Retina (tissue), 1 donor: ENCODE results near the gene FXYD2.

ENCODE experiments used
- DNase-seq: peaks from one replicate; pipeline ENCODE4 v3.0.0-alpha.2; 2016

Gene FXYD2

DNA sequence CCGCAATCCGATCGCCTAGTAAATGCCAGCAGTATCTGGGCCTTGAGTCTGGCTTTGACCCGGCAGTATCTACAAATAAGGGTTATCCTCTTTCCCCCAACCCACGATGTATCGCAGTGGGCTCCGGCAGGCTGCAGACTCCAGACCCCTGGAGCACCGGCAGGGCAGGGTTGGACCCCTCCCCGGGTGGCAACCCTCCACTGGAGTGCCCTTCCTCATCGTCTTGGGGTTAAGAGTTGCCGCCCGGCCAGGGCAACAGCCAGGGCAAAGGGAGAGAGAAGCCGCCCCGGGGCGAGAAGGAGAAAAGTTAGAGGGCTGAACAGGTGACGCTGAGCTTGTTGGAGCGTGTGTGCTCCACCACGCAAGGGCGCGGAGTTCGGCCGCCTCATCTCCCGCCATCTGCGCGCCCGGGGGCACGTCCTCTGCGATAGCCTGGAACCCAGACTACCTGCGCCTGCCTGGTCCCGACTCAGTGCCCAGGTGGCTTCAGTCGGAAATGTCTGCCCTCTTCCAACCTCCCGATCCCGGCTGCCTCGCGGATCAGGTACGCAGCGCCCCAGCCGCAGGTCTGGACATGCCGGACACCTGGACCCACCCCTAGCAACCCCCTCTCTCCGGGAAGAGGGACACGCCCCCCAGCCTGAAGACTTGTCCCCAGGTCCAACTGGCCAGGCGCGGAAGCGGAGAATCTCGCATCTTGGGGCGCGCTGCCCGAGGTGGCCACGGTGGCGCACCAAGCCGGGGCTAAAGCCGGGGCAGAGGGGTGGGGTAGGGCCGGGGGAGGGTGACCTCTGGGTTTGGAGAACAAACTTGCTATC, 28.7 kb downstream of the FXYD2 start:
- peak; percentile 45 for DNase-seq

DNA sequence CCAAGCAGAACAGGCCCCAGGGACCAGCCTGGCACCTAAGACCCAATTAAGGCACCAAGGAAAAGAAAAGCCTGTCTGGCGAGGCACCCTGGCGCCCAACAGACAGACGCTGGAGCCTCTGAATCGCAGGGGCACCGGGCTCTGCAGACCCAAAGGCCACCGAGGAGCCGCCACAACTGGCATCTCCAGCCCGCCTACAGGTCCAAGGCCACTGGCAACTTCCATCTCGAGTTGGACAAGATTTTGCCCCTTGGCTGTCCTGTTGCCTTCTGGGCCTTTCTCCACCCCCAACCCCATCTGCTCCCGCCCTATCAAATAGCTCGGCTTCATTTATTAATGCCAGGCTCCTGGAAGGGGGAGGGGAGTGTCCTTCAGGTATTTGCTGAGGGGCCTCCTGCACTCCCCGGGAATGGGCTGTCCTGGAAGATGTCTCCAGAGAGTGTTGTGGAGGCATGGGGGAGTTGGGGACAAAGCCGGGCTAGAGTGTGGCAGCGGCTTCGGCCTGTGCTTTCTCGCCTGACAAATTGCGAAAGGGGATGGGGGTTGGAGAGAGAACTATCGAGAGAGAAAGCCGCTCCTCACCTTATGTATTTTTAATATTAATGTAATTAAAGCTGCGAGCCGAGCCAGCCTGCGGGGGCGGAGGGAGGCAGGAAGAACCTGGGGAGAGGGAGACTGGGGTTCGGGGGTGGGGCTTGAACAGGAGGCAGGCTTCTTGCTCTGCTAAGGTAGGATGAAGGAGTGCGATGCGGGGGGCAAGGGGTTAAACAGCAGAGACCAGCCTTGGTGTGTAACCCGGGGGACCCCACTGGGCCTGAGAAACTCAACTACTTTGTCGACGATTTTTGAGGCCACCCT, 29.5 kb downstream of the FXYD2 start:
- no peak for DNase-seq

DNA sequence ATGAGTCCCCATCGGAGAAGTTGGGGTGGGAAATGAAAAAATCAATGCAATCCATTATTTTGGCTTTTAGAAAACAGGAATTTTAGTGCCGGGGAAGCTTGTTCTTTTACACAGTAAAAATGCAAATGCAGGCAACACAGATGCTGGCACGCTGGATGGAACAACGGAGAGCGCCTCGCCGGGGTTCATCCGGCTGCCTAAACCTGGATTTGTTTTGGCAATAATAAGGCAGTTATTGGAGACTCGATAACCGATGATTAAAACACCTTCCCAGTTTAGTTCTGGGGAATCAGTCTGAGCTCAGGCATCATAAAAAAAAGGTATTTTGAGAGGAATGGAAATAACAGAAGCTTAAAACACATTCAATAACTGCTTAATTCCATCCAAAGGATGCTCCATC, 30.4 kb downstream of the FXYD2 start:
- no peak for DNase-seq

DNA sequence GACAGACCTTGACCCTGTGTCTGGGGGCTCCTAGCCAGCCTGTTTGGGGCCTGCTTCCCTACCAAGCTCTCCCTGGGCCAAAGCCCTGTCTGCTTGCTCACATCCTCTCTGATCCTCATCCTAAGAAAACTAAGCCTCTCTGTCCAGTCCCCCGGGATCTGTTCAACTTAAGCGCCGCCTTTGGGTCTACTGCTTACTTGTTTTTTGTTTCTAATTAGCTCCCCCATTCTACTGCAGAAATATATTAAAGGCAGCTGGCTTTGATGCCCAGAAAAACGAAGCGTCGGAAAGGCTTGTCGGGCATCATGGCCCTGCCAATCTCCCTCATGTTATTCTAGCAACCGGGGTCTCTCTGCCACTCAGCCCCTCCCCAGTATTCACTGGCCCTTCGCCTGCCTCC, 31.0 kb downstream of the FXYD2 start:
- no peak for DNase-seq

DNA sequence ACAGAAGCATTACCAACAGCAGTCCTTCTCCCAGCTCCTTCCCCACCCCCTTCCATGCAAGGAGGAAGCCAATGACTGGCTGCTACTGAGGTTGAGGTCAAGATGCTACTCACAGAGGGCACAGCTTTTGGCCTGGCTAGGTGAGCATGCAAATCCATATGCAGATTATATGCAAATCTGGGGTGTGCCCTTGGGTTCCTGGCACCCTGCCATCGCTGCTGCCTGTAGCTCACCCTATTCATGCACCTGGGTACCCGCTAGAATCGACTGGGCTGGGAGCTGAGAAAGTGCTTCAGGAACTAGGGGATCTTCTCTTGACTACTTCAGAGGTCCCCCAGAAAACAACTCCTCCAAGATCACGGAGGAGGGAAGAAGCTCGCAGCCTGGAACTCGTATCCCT, 31.6 kb downstream of the FXYD2 start:
- DNase-seq: no peak

DNA sequence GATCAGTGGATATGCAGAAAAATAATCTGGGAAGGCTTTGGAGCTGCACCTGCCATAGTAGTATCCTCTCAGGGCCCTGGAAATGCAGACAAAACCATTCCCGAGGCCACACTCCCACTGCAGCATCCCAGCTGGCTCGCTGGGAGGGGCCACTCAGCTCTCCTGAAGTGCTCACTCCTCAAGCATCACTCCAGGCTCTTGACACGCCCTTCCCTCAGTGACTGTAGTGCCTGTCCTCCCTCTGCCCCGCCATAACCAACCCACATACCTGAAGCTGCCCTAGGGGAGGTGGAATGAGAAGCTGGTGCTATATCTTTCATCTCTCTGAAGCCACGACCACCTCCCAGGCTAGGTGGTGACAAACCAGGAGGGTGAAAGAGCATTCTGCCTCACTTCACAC, 32.3 kb downstream of the FXYD2 start:
- DNase-seq: no peak

DNA sequence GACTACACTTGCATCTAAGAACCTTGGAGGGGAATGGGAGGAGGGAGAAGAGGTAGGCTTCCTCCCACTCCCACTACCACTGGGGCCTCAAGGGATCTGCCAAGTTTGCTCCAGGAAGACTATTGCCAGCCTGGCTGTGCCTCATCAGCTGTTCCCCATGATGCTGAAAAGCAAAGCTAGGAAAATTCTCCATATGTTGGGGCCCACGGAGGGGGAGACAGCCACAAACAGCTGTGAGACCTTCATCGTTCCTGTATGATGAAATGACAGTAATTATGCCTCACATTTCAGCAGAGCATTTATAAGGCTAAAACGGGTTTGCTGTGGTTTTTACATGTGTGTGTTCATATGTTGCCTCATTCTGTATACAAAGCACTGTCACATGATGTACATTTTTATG, 34.3 kb downstream of the FXYD2 start:
- DNase-seq: no peak

DNA sequence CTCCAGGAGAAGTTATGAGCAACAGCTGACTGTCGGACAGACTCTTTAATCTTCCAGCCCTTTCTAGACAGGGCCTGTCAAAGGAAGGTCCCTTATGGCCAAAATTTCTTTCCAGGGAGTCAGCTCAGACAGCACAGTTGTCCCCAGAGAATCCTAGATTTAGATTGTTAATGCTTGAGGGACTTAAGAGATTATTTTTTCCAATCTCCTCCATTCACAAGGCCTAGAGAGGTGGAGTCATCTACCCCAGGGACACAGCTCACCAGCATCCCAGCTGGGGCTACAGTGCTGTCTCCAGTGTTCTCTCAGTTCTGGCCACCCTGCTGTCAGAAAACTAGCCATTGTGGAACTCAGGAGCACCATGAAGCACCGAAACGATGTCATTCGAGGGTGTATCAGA, 35.3 kb downstream of the FXYD2 start:
- no peak for DNase-seq

DNA sequence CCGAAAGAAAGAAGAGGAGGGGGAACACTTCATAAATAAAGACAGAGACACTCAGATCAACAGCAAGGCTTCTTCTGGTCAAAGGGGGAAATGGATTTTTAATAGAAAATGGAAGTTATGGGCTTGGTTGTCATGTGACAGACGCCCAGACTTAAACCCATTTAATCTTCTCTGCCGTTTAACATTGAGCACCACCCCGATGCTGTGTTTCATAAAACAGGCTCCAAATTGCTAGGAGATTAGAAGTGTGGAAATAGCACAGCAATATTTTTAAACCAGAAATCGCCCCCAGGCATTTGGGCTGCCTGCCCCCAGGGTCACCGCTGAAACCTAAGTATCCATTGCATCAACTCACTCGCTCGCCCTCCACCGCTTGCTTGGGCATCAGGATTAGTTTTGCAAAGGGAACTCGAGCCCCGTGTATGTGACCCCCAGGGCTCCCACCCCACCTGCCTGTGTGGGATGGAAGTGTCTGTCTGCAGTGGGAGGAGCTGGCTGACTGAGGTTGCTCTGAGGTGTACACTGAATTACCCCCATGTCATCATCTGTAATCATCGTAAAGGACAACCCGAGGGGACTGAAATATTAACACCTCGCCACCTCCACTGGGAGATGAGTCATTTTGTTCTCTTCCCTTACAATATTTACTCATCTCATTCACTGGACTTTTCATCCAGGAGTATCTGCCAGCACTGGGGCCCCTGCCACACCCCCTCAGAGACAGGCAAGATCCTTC, 38.2 kb downstream of the FXYD2 start:
- DNase-seq: no peak

DNA sequence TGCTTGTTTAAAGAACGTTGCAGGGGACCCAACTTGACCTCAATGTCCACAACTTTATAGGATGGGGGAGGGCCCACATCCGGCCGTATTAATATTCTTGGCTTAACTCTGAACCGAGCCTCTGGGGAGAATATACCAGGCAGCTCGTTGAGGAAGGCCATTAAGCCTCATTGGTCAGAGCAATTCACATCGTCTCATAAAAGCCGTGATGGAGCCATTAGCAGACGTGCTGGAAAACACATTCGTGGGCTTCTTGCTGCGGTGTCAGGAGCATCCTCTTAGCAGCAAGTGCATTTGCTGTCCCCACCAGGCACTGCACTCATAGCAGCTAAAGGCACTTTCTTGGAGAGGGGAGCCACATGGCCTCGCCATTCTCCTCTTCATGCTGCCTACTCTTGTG, 42.4 kb downstream of the FXYD2 start:
- DNase-seq: peak; percentile 65

DNA sequence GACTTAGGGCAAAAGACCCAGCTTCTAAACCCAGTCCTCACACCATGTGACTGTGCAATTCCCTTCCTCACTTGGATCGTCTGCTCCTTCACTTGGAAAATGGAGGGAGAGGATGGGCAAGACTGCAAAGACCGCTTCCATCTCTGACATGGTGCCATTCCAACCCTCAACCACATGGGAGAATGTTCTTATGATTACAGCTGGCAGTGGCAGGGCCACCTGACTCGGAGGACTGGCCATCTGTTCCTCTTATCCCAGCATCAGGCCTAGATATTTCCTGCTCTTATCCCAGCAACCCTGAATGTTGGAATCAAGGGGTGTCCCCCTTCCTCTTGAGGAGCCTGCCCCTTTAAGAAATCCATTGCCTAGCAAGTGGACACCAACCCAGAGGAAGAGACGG, 42.9 kb downstream of the FXYD2 start:
- peak; percentile 42 for DNase-seq

DNA sequence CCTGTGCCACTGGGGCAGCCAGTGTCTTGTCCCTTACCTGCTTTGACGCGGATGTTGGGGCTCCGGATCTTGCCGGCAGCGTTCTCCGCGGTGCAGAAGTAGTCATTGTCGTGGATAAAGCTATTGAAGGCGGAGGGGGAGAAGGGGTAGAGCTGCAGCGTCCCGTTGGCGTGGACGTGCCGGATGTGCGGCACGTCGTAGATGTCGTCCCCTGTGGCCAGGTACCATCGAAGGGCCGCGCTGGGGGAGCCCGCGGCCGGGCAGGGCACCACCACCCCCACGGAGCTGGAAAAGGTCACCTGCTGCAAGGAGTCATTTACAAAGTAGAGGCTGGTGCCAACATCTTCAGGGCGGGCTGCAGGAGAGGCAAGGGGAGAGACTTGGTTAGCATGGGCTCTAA, 44.1 kb downstream of the FXYD2 start:
- no peak for DNase-seq

DNA sequence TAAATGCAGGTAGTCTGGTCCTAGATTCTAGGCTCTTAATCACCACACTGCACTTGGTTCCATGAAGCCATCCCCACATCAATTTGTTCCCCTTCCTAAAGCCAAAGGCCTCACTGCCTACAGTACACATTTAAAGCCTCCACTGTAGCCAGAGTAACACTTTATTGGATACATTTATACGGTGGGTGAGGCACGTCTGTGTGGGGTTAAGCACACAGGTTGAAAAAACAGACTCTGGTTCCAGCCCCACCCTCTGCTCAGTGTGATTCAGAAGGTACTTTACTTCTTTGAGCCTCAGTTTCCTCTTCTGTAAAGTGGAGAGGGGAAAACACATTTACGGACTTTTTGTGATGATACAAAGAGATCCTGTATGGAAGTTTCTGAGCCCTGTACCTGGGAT, 50.0 kb downstream of the FXYD2 start:
- DNase-seq: no peak

DNA sequence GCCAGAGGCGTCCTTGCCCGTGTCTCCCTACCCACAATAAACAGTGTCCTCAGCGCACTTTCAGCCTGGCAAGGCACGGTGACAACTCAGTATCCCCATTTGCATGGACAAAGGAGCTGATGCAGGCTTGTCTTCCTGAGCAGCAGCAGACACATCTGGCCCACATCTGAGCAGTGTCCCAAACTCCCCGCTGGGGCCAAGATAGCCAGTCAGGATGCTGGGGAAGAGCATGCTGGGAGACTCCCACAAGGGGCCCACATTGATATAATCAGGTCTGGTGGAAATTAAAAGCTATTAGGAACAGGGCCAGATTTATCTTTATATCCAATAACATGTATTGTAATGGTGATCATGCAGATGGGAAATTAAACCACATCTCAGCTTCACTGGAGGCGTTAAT, 52.2 kb downstream of the FXYD2 start:
- DNase-seq: no peak

DNA sequence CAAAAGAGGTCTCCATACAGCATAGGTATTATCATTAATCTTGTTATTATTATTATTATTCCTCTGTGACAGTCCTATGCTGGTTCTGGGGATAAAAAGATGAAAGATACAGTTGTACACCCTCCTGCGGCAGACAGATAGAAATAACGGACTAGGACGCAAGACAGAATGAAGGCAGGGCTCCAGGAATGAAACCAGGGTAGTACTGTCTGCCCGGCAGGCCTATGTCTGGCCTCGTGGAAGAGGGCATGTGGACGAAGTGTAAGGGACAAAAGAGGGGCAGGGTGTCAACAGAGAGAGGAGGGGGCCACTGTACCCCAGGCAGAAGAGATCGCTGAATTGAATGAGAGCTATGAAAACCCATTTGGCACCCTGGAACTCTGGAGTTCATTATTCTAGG, 52.7 kb downstream of the FXYD2 start:
- DNase-seq: no peak

DNA sequence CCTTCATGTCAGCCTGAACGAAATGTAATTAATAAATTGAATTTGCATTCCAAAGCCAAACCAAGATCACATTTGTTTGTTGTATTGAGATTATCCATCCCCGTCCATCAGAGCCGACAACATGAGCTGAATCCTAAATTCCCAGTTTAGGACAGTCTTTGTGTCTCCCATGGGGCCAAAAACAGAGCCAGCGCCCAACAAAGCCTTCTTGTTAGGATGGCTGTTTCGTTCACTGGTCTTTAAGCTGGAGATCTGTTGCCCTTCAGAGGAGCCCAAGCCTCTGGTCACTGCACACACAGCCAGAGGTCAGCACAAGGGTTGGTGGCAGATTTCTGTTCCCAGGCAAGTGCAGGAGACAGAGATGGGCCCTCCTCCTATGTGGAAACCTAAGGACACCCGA, 53.3 kb downstream of the FXYD2 start:
- no peak for DNase-seq

DNA sequence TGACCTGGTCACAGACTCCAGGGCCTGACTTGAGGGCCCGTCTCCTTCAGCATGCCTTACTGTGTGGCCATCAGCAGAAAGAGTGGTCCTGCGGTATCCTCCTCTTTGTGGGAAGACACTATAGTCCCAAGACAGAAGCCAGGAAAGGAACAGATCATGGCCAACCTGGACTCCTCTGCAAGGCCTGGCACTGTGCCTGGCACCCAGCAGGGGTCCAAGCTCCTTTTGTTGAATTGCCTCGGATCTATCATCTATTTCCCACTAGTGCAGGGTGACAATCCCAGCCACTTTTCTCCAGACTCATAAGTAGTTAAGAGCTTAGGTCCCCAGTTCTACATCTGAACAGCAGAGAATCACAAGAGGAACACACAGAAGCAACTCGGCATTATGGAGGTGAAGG, 54.5 kb downstream of the FXYD2 start:
- no peak for DNase-seq
